ENCODE data around the gene NET1.

- TF ChIP-seq CTCF (IDR thresholded peaks at IDR 0.05) (no peak), EP300 (IDR thresholded peaks at IDR 0.05; ENCODE audit: low read depth) (no peak), POLR2A (IDR thresholded peaks at IDR 0.05) (no peak)
These were observed 32.6 kb downstream of the NET1 start for GRCh38 chr10:5445006-5445405.

Data from transverse colon (tissue), 3 donors.